AG10803 (cell line): ENCODE measurements around the gene ASIC2.

Experiments
- DNase-seq: peaks from one replicate; pipeline ENCODE4 v3.0.0; 2010; ENCODE audit warnings: low read depth
- H3K4me3 ChIP-seq: 2 replicates; pipeline ENCODE4 v1.5.1; 2011; ENCODE audit warnings: mild to moderate bottlenecking, low read length, control low read depth
- CTCF ChIP-seq: conservative IDR thresholded peaks from 2 replicates; pipeline ENCODE4 v1.5.1; 2011; ENCODE audit warnings: mild to moderate bottlenecking, low read length, control low read depth, inconsistent platforms

The ASIC2 gene

GRCh38 chr17:33124185-33124584 lies 168.9 kb downstream of the ASIC2 start:
- no peak for DNase-seq
- H3K4me3 ChIP-seq = no peak overlapping the region
- no peak for TF ChIP-seq CTCF

- DNase-seq = no peak
- no peak overlapping the region for H3K4me3 ChIP-seq
- TF ChIP-seq CTCF = no peak
Observed at GRCh38 chr17:33121756-33122155, 171.3 kb downstream of the ASIC2 start.

GRCh38 chr17:33121272-33121671 lies 171.8 kb downstream of the ASIC2 start:
- DNase-seq = no peak
- H3K4me3 ChIP-seq = no peak overlapping the region
- no peak for TF ChIP-seq CTCF

- DNase-seq = no peak
- no peak overlapping the region for H3K4me3 ChIP-seq
- TF ChIP-seq CTCF = no peak
Observed at GRCh38 chr17:33120103-33120502, 173.0 kb downstream of the ASIC2 start.

GRCh38 chr17:33118391-33119075 lies 174.6 kb downstream of the ASIC2 start:
- DNase-seq = no peak
- no peak for TF ChIP-seq CTCF
- H3K4me3 ChIP-seq = no peak overlapping the region

GRCh38 chr17:33116021-33116551 lies 177.0 kb downstream of the ASIC2 start:
- no peak for TF ChIP-seq CTCF

GRCh38 chr17:33115366-33115765 lies 177.7 kb downstream of the ASIC2 start:
- no peak for DNase-seq
- no peak for TF ChIP-seq CTCF
- H3K4me3 ChIP-seq = no peak overlapping the region

More at GRCh38 chr17:33116021-33116551, 177.0 kb downstream of the ASIC2 start:
- no peak overlapping the region for H3K4me3 ChIP-seq
- DNase-seq = no peak
